LHCN-M2 (cell line): ENCODE results near the gene CNNM3. TPM values are rescaled to one million over a fixed set of nuclear protein-coding genes. Genes with fewer than 3 reads are reported as not detected.

Experiments used
- DNase-seq: peaks from one replicate; pipeline ENCODE4 v3.0.0-alpha.2; 2012; ENCODE audit warnings: low read depth
- total RNA-seq: library from RNA; depleted of rRNA; stranded (reverse); fragments of >200 nt; gene quantifications from 2 replicates; pipeline ENCODE4 v1.2.3, GENCODE V29; 2014; rRNA removed

CNNM3 gene
- total RNA-seq, 1 experiment from 2014 or later = 3.4 TPM

DNA sequence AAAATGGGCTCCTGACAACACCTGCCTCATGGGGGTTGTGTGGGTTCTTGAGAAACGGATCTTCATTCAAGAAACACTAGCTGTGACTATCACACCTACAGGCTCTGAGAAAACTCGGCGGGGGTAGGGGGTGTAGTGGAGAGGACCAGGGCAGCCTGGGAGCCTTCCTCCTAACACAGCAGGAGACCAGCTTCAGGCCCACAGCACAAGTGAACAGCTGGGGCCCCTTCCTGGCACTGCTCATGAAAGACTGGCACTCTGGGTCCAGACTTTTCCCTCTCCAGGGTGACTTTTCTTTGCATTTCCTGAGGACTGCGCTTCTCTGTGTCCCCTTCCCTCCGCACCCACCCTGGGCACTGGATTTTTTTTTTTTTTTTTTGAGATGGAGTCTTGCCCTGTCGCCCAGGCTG, 61.0 kb downstream of the CNNM3 start:
- peak; percentile 88 for DNase-seq

- peak; percentile 95 for DNase-seq
Observed at GRCh38 chr2:96877631-96878092, 61.6 kb downstream of the CNNM3 start.

DNA sequence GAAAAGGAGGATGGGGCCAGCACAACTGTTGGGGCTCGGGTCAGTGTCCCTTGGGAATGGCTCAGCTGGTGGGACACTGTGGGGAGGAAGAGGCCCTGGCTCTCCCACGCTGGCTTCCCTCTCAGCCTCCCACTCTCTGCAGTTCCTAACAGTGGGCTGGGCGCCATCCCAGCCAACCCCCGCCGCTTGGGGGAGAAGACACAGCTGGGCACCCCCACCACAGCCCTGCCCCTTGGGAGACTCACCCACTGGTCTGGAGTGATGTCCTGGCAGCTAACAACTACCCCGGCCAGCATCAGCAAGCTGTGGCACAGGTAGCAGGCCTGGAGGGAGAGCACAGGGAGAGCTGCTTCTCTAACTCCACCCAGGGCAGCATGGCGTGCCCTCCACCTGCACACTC, 62.1 kb downstream of the CNNM3 start:
- no peak for DNase-seq

- no peak for DNase-seq
Observed at GRCh38 chr2:96878796-96879544, 62.9 kb downstream of the CNNM3 start.

DNA sequence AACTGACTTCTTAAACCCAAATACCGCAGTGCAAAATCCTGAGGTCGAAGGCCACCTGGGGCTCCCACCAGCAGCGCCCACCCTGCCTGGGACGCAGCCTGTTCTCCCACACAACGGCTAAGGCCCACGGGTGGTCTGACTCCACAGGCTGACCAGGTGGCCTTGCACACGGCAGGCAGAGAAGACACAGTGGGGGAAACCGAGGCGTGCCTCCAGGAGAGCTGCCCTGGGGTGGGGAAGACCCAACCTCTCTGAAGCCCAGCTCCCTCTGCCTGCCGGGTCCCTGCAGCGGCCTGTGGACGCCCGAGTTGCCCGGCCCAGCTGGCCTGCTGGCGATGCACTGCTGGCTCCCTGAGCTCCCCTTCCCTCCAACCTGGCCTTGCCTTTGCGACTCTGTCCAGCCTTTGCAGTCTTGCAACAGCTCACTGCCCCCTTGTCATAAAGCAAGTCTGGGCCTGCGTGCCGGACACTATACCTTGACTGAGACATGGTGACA, 63.5 kb downstream of the CNNM3 start:
- DNase-seq = no peak

GRCh38 chr2:96880891-96881273, 64.8 kb downstream of the CNNM3 start:
- DNase-seq = no peak

DNA sequence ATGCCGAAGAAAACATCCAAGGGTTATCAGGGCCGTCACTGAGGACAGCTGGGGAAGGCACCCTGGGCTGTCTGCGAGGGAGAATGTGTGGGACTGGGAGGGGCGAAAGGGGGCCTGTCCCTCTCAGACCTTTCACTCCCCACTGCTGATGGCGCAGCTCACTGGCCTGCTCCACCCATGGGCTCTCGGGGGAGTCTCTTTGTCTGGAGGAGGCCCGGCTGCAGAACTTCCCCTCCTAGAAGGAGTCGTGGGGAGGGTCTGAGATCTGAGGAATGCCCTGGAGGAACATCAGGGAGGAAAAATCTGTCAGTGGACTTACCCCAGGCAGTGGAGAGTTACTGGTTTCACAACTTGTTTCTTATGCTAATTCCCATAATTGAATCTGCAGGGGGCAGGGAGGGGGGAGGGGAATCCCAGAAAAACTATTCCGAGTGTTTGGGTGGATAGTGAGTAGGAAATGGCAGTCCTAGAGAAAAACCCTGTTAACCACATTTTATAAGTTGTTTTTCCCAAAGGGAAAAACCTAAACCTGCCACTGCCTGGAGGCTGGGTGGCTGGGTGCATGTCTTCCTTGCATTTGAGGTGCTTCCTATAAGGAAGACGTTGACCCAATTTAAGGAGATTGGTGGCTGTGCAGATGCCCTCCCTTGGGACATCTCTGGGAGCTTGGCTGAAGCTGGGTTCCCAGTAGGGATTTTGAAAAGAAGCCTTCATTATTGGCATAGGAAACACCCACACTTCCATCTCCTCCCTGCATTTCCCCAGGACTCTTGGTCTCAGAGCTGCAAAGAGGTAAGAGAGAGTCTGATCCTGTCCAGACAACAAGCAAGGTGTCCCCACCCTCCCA, 65.5 kb downstream of the CNNM3 start:
- no peak for DNase-seq

- DNase-seq = no peak
Observed at GRCh38 chr2:96882230-96882629, 66.2 kb downstream of the CNNM3 start.

- DNase-seq = no peak
Observed at GRCh38 chr2:96882906-96883305, 66.8 kb downstream of the CNNM3 start.

DNA sequence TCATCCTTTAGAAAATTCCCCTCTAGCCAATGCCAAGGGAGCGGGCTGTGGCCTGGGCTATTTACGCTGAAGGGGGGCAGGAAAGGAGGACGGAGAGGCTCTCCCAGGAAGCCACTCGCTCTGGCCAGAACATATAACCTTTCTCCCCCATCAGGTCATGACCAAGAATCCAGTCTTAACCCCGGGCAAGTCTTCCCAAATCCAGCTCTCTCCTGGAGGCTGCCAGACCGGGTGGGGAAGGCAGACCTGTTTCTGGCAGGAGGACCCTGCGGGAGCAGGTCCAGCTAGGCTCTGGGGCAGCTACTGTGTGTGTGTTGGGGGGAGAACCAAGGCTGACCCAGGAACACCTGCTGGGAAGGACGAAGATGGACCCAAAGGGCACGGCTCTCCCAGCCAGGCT, 67.2 kb downstream of the CNNM3 start:
- DNase-seq = no peak

Other genes with a start within 250 kb of the CNNM3 start
- 23.8 and 27.8 TPM in 2 replicates for gene KANSL3, start 178.0 kb upstream of the CNNM3 start, total RNA-seq
- not detected in 2 replicates for gene FER1L5, start 173.5 kb upstream of the CNNM3 start, total RNA-seq
- gene LMAN2L, start 76.2 kb upstream of the CNNM3 start, total RNA-seq = 20.8 and 21.5 TPM in 2 replicates
- 2.8 and 2.9 TPM in 2 replicates for gene CNNM4, start 55.4 kb upstream of the CNNM3 start, total RNA-seq
- gene ANKRD23, start 27.8 kb downstream of the CNNM3 start, total RNA-seq = 1.0 and 2.6 TPM in 2 replicates
- gene ANKRD39, start 41.7 kb downstream of the CNNM3 start, total RNA-seq = 13.2 and 18.4 TPM in 2 replicates
- gene SEMA4C, start 53.8 kb downstream of the CNNM3 start, total RNA-seq = 91.4 and 118 TPM in 2 replicates
- 1.7 and 5.3 TPM in 2 replicates for gene FAM178B, start 170.3 kb downstream of the CNNM3 start, total RNA-seq